Measurements from ENCODE around the gene OR7A5.
A peak's percentile ranks its signal among the peaks of the same experiment; 100 is the strongest.
"Not testable (repeated sequence)": the region's sequence is repeated elsewhere in the genome, so short reads cannot be mapped to it uniquely, and the experiment has no call there.

The OR7A5 gene

GRCh38 chr19:14835011-14835410 is at the start of gene OR7A5, which contains the start of gene OR7C1:
OR7A5 (minus strand) TSS chr19:14835185; CDS start chr19:14828241, 6,944 bp downstream.
OR7C1 (minus strand) TSS chr19:14835185; CDS start chr19:14800136, 35,049 bp downstream.
- no peak for DNase-seq

GRCh38 chr19:14871619-14872230 is 36.7 kb upstream of the OR7A5 start:
- no peak for DNase-seq

- no peak for DNase-seq
These were observed 33.5 kb upstream of the OR7A5 start for GRCh38 chr19:14868497-14868896.

GRCh38 chr19:14848822-14849221 is 13.8 kb upstream of the OR7A5 start, which contains the start of gene OR7A10:
OR7A10 (minus strand) TSS chr19:14848922; CDS start chr19:14841877, 7,045 bp downstream.
- no peak for DNase-seq

- DNase-seq = no peak
These were observed 8.6 kb upstream of the OR7A5 start for GRCh38 chr19:14843578-14843977.

GRCh38 chr19:14843169-14843568 is 8.2 kb upstream of the OR7A5 start:
- DNase-seq = no peak

- no peak for DNase-seq
These were observed 5.2 kb upstream of the OR7A5 start for GRCh38 chr19:14840206-14840605.

GRCh38 chr19:14837391-14837790 is 2.4 kb upstream of the OR7A5 start:
- DNase-seq = no peak

- DNase-seq = no peak
These were observed 4.3 kb downstream of the OR7A5 start for GRCh38 chr19:14830702-14831101.

- DNase-seq = no peak
These were observed 9.0 kb downstream of the OR7A5 start for GRCh38 chr19:14826006-14826405.

- peak; percentile 18 for DNase-seq
These were observed 13.0 kb downstream of the OR7A5 start for GRCh38 chr19:14821937-14822336.

GRCh38 chr19:14818588-14818987 is 16.4 kb downstream of the OR7A5 start:
- DNase-seq = no peak

- no peak for DNase-seq
These were observed 17.9 kb downstream of the OR7A5 start for GRCh38 chr19:14817052-14817451.

- DNase-seq = no peak
These were observed 19.9 kb downstream of the OR7A5 start for GRCh38 chr19:14814982-14815652.

- no peak for DNase-seq
These were observed 25.5 kb downstream of the OR7A5 start for GRCh38 chr19:14809272-14810057.

GRCh38 chr19:14804765-14805164 is 30.2 kb downstream of the OR7A5 start:
- DNase-seq = no peak

GRCh38 chr19:14798760-14799159 is 36.2 kb downstream of the OR7A5 start:
- no peak for DNase-seq

GRCh38 chr19:14796021-14796420 is 39.0 kb downstream of the OR7A5 start:
- DNase-seq = no peak

- no peak for DNase-seq
These were observed 39.8 kb downstream of the OR7A5 start for GRCh38 chr19:14795078-14795721.

GRCh38 chr19:14792250-14792649 is 42.7 kb downstream of the OR7A5 start:
- DNase-seq = not testable (repeated sequence)

GRCh38 chr19:14786421-14786851 is 48.5 kb downstream of the OR7A5 start:
- DNase-seq = peak; percentile 7

- peak; percentile 51 for DNase-seq
These were observed 49.7 kb downstream of the OR7A5 start for GRCh38 chr19:14785102-14785793.

- DNase-seq = peak; percentile 33
These were observed 50.3 kb downstream of the OR7A5 start for GRCh38 chr19:14784730-14785101.

Measured in fibroblast of skin of right biceps (primary cell).